ENCODE data around the gene TMEM11. TPM values are rescaled to one million over a fixed set of nuclear protein-coding genes. Genes with fewer than 3 reads are reported as not detected.

The TMEM11 gene
- total RNA-seq, 2 donors from 2014 or later, result 26.3 to 28.0 TPM

- no peak for DNase-seq
- no peak overlapping the region for H3K27ac ChIP-seq (ENCODE audit: low read depth, low read length)
- WGBS, 2 experiments (ENCODE audit: insufficient coverage in 1 of 2, insufficient read length in 1 of 2), result 93 to 95% methylated on average over 8 of the region's 8 CpGs
- peaks cover 40% of the 10 kb centered on the region for H3K36me3 Mint-ChIP-seq (ENCODE audit: low read depth)
- no peaks in the 10 kb centered on the region for H3K4me1 ChIP-seq (ENCODE audit: control insufficient read depth, insufficient read depth, low read length)
- H3K4me1 Mint-ChIP-seq, result peaks cover 12% of the 10 kb centered on the region
- H3K9me3 Mint-ChIP-seq, result no peaks in the 10 kb centered on the region
- TF ChIP-seq, protein P1, sequence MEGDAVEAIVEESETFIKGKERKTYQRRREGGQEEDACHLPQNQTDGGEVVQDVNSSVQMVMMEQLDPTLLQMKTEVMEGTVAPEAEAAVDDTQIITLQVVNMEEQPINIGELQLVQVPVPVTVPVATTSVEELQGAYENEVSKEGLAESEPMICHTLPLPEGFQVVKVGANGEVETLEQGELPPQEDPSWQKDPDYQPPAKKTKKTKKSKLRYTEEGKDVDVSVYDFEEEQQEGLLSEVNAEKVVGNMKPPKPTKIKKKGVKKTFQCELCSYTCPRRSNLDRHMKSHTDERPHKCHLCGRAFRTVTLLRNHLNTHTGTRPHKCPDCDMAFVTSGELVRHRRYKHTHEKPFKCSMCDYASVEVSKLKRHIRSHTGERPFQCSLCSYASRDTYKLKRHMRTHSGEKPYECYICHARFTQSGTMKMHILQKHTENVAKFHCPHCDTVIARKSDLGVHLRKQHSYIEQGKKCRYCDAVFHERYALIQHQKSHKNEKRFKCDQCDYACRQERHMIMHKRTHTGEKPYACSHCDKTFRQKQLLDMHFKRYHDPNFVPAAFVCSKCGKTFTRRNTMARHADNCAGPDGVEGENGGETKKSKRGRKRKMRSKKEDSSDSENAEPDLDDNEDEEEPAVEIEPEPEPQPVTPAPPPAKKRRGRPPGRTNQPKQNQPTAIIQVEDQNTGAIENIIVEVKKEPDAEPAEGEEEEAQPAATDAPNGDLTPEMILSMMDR (conservative IDR thresholded peaks at IDR 0.05), result no peak
- H3K27me3 Mint-ChIP-seq (ENCODE audit: insufficient read depth), result no peaks in the 10 kb centered on the region
- no peaks in the 10 kb centered on the region for H3K27me3 ChIP-seq (ENCODE audit: control insufficient read depth, insufficient read depth, low read length, poor library complexity, severe bottlenecking)
- no peak overlapping the region for H3K4me3 Mint-ChIP-seq
- H3K9me3 ChIP-seq (ENCODE audit: control insufficient read depth, low read length), result no peaks in the 10 kb centered on the region
- H3K4me3 ChIP-seq (ENCODE audit: low read length), result no peak overlapping the region
- H3K27ac Mint-ChIP-seq, result no peak overlapping the region
- H3K36me3 ChIP-seq (ENCODE audit: control insufficient read depth, insufficient read depth, low read length), result peaks cover 12% of the 10 kb centered on the region
- H3K9ac ChIP-seq (ENCODE audit: extremely low read depth, low read length, poor library complexity, severe bottlenecking), result no peak overlapping the region
These were observed 36.6 kb downstream of the TMEM11 start for GRCh38 chr17:21177401-21177800.

GRCh38 chr17:21176773-21177395, 37.1 kb downstream of the TMEM11 start:
- Histone ChIP-seq H3K4me3 (ENCODE audit: low read length) (no peak overlapping the region), H3K4me1 (ENCODE audit: control insufficient read depth, insufficient read depth, low read length) (no peaks in the 10 kb centered on the region), H3K36me3 (ENCODE audit: control insufficient read depth, insufficient read depth, low read length) (peaks cover 11% of the 10 kb centered on the region), H3K9ac (ENCODE audit: extremely low read depth, low read length, poor library complexity, severe bottlenecking) (no peak overlapping the region), H3K27me3 (ENCODE audit: control insufficient read depth, insufficient read depth, low read length, poor library complexity, severe bottlenecking) (no peaks in the 10 kb centered on the region), H3K27ac (ENCODE audit: low read depth, low read length) (no peak overlapping the region), H3K9me3 (ENCODE audit: control insufficient read depth, low read length) (no peaks in the 10 kb centered on the region)
- Mint-ChIP-seq H3K27ac (no peak overlapping the region), H3K27me3 (ENCODE audit: insufficient read depth) (no peaks in the 10 kb centered on the region), H3K4me3 (no peak overlapping the region), H3K4me1 (peaks cover 12% of the 10 kb centered on the region), H3K9me3 (no peaks in the 10 kb centered on the region), H3K36me3 (ENCODE audit: low read depth) (peaks cover 43% of the 10 kb centered on the region)
- DNase-seq, result peak; percentile 46
- TF ChIP-seq, protein P1 (conservative IDR thresholded peaks at IDR 0.05), result no peak
- 89 to 95% methylated on average over 8 to 12 of the region's 12 CpGs for WGBS, 2 experiments (ENCODE audit: insufficient coverage in 1 of 2, insufficient read length in 1 of 2)

- H3K9me3 ChIP-seq (ENCODE audit: control insufficient read depth, low read length), result no peaks in the 10 kb centered on the region
- no peaks in the 10 kb centered on the region for H3K4me1 ChIP-seq (ENCODE audit: control insufficient read depth, insufficient read depth, low read length)
- no peak overlapping the region for H3K4me3 ChIP-seq (ENCODE audit: low read length)
- no peaks in the 10 kb centered on the region for H3K27me3 ChIP-seq (ENCODE audit: control insufficient read depth, insufficient read depth, low read length, poor library complexity, severe bottlenecking)
- Mint-ChIP-seq H3K9me3 (no peaks in the 10 kb centered on the region), H3K4me1 (peaks cover 12% of the 10 kb centered on the region), H3K4me3 (no peak overlapping the region), H3K36me3 (ENCODE audit: low read depth) (peaks cover 38% of the 10 kb centered on the region), H3K27me3 (ENCODE audit: insufficient read depth) (no peaks in the 10 kb centered on the region), H3K27ac (no peak overlapping the region)
- H3K27ac ChIP-seq (ENCODE audit: low read depth, low read length), result no peak overlapping the region
- H3K9ac ChIP-seq (ENCODE audit: extremely low read depth, low read length, poor library complexity, severe bottlenecking), result no peak overlapping the region
- TF ChIP-seq, protein P1 (conservative IDR thresholded peaks at IDR 0.05), result no peak
- peak; percentile 36 for DNase-seq
- 94 to 100% methylated on average over 3 to 7 of the region's 7 CpGs for WGBS, 2 experiments (ENCODE audit: insufficient coverage in 1 of 2, insufficient read length in 1 of 2)
- peaks cover 11% of the 10 kb centered on the region for H3K36me3 ChIP-seq (ENCODE audit: control insufficient read depth, insufficient read depth, low read length)
These were observed 39.2 kb downstream of the TMEM11 start for GRCh38 chr17:21174713-21175112.
